ENCODE measurements around the gene CNEP1R1. TPM values are rescaled to one million over a fixed set of nuclear protein-coding genes. Genes with fewer than 3 reads are reported as not detected.

Gene CNEP1R1
- total RNA-seq, 1 experiment from 2014 or later, result 10.5 TPM

- no peaks in the 10 kb centered on the region for H3K4me1 ChIP-seq (ENCODE audit: insufficient read depth, low read length)
Measured at GRCh38 chr16:49993579-49993978, 31.4 kb upstream of the CNEP1R1 start.

GRCh38 chr16:49994006-49994405, 31.0 kb upstream of the CNEP1R1 start:
- intact Hi-C loops (cut with micrococcal nuclease), result no loop called here
- ATAC-seq (no peak), DNase-seq (no peak)
- Histone ChIP-seq H3K27me3 (ENCODE audit: low read length) (peaks cover 9% of the 10 kb centered on the region), H3K4me3 (ENCODE audit: low read length) (no peak overlapping the region), H3K27ac (ENCODE audit: low read length) (no peak overlapping the region), H4K20me1 (ENCODE audit: low read length) (no peaks in the 10 kb centered on the region), H3K36me3 (ENCODE audit: low read depth, low read length) (no peaks in the 10 kb centered on the region), H3K9me2 (replicated peaks; ENCODE audit: low read length) (no peaks in the 10 kb centered on the region), H3K4me2 (ENCODE audit: low read length) (no peak overlapping the region), H3F3A (ENCODE audit: low read length, unreplicated experiment) (no peaks in the 10 kb centered on the region), H3K79me2 (ENCODE audit: low read length) (no peaks in the 10 kb centered on the region), H3K9me3 (ENCODE audit: low read length) (no peaks in the 10 kb centered on the region), H2AFZ (ENCODE audit: low read length) (no peak overlapping the region), H3K4me1 (ENCODE audit: insufficient read depth, low read length) (no peaks in the 10 kb centered on the region), H3K9ac (ENCODE audit: low read length) (no peak overlapping the region)
- BruUV-seq (replicated peaks), result no TSS peak
- POLR2A ChIA-PET (ENCODE audit: unreplicated experiment), result no interaction called here
- TF ChIP-seq EZH2 (IDR thresholded peaks at IDR 0.05; ENCODE audit: low read length, unreplicated experiment) (no peak), CTCF (conservative IDR thresholded peaks at IDR 0.05; ENCODE audit: low read depth, low read length) (no peak), EZH2phosphoT487 (IDR thresholded peaks at IDR 0.05; ENCODE audit: borderline replicate concordance, low read length) (no peak)
- CTCF ChIA-PET, result no interaction called here

More at GRCh38 chr16:49993579-49993978, 31.4 kb upstream of the CNEP1R1 start:
- intact Hi-C loops (cut with micrococcal nuclease), result no loop called here
- Histone ChIP-seq H3K27me3 (ENCODE audit: low read length) (peaks cover 5% of the 10 kb centered on the region), H3K36me3 (ENCODE audit: low read depth, low read length) (no peaks in the 10 kb centered on the region), H2AFZ (ENCODE audit: low read length) (no peak overlapping the region), H3K79me2 (ENCODE audit: low read length) (no peaks in the 10 kb centered on the region), H3K9me2 (replicated peaks; ENCODE audit: low read length) (no peaks in the 10 kb centered on the region), H3K27ac (ENCODE audit: low read length) (no peak overlapping the region), H3F3A (ENCODE audit: low read length, unreplicated experiment) (no peaks in the 10 kb centered on the region), H3K4me2 (ENCODE audit: low read length) (no peak overlapping the region), H3K9ac (ENCODE audit: low read length) (no peak overlapping the region), H4K20me1 (ENCODE audit: low read length) (no peaks in the 10 kb centered on the region), H3K9me3 (ENCODE audit: low read length) (no peaks in the 10 kb centered on the region), H3K4me3 (ENCODE audit: low read length) (no peak overlapping the region)
- POLR2A ChIA-PET (ENCODE audit: unreplicated experiment), result no interaction called here
- no peak for TF ChIP-seq CTCF (conservative IDR thresholded peaks at IDR 0.05; ENCODE audit: low read depth, low read length)
- no peak for TF ChIP-seq EZH2 (IDR thresholded peaks at IDR 0.05; ENCODE audit: low read length, unreplicated experiment)
- TF ChIP-seq EZH2phosphoT487 (IDR thresholded peaks at IDR 0.05; ENCODE audit: borderline replicate concordance, low read length), result no peak
- DNase-seq, result no peak
- BruUV-seq (replicated peaks), result no TSS peak
- CTCF ChIA-PET, result no interaction called here
- ATAC-seq, result no peak

- ATAC-seq, result no peak
- H3K4me2 ChIP-seq (ENCODE audit: low read length), result no peak overlapping the region
- no peak overlapping the region for H3K4me3 ChIP-seq (ENCODE audit: low read length)
- DNase-seq, result no peak
- no peaks in the 10 kb centered on the region for H3K4me1 ChIP-seq (ENCODE audit: insufficient read depth, low read length)
- CTCF ChIA-PET, result no interaction called here
- no peaks in the 10 kb centered on the region for H3K9me2 ChIP-seq (replicated peaks; ENCODE audit: low read length)
- BruUV-seq (replicated peaks), result no TSS peak
- no peaks in the 10 kb centered on the region for H3K79me2 ChIP-seq (ENCODE audit: low read length)
- TF ChIP-seq EZH2phosphoT487 (IDR thresholded peaks at IDR 0.05; ENCODE audit: borderline replicate concordance, low read length), result no peak
- H4K20me1 ChIP-seq (ENCODE audit: low read length), result no peaks in the 10 kb centered on the region
- no peak overlapping the region for H2AFZ ChIP-seq (ENCODE audit: low read length)
- intact Hi-C loops (cut with micrococcal nuclease), result no loop called here
- H3F3A ChIP-seq (ENCODE audit: low read length, unreplicated experiment), result no peaks in the 10 kb centered on the region
- H3K9me3 ChIP-seq (ENCODE audit: low read length), result no peaks in the 10 kb centered on the region
- H3K27me3 ChIP-seq (ENCODE audit: low read length), result peaks cover 14% of the 10 kb centered on the region
- no peaks in the 10 kb centered on the region for H3K36me3 ChIP-seq (ENCODE audit: low read depth, low read length)
- POLR2A ChIA-PET (ENCODE audit: unreplicated experiment), result no interaction called here
- no peak overlapping the region for H3K9ac ChIP-seq (ENCODE audit: low read length)
- H3K27ac ChIP-seq (ENCODE audit: low read length), result no peak overlapping the region
Measured at GRCh38 chr16:49995720-49996119, 29.3 kb upstream of the CNEP1R1 start.
